HG03521 (cell line): ENCODE results near the gene ZNF200.
"Not testable (repeated sequence)": the region's sequence is repeated elsewhere in the genome, so short reads cannot be mapped to it uniquely, and the experiment has no call there.

Experiments used
- ATAC-seq: cut with Tn5 transposase; IDR thresholded peaks from one replicate; pipeline ENCODE4 v1.9.1; 2021; ENCODE audit warnings: mild to moderate bottlenecking, moderate library complexity; ENCODE audit not compliant: unreplicated experiment

Gene ZNF200, protein sequence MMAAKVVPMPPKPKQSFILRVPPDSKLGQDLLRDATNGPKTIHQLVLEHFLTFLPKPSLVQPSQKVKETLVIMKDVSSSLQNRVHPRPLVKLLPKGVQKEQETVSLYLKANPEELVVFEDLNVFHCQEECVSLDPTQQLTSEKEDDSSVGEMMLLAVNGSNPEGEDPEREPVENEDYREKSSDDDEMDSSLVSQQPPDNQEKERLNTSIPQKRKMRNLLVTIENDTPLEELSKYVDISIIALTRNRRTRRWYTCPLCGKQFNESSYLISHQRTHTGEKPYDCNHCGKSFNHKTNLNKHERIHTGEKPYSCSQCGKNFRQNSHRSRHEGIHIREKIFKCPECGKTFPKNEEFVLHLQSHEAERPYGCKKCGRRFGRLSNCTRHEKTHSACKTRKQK

DNA sequence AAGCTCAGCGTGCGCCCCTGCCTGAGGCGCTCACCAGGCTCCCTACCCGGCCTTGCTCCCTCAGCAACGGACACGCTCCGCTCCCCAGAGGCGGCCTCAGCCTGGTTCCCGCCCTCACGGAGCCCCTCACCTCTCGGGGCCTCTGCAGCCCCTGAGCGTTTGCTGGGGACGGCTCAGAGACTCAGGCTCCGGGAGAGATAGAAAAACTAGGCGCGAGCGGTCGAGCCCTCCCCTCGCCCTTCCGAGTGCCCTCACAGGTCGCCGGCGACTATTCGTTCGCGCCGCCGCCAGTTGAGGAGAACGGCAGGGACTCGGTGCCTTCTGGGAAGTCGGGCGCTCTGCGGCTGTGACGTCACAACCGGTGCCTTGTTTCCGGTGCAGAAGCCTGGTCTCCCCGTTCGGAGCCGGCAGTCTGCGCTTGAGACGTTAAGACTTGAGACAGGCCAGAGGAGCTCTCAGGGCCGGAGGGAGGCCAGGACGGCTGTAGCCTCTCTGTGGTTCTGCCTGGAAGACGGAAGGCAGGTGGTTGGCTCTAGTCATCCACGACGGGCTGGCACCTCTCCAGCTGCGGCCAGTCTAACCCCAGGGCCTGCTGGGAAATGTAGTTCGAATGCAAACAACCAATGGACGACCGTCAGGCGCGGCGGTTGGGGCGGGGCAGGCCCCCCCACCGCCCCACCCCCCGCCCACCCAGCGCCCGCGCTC is at the start of gene ZNF200:
ZNF200 (minus strand) TSS at position 302 of the 705 bp plus-strand sequence. CDS start 1,403 bp downstream, outside the sequence.
- ATAC-seq, result peak; percentile 94

DNA sequence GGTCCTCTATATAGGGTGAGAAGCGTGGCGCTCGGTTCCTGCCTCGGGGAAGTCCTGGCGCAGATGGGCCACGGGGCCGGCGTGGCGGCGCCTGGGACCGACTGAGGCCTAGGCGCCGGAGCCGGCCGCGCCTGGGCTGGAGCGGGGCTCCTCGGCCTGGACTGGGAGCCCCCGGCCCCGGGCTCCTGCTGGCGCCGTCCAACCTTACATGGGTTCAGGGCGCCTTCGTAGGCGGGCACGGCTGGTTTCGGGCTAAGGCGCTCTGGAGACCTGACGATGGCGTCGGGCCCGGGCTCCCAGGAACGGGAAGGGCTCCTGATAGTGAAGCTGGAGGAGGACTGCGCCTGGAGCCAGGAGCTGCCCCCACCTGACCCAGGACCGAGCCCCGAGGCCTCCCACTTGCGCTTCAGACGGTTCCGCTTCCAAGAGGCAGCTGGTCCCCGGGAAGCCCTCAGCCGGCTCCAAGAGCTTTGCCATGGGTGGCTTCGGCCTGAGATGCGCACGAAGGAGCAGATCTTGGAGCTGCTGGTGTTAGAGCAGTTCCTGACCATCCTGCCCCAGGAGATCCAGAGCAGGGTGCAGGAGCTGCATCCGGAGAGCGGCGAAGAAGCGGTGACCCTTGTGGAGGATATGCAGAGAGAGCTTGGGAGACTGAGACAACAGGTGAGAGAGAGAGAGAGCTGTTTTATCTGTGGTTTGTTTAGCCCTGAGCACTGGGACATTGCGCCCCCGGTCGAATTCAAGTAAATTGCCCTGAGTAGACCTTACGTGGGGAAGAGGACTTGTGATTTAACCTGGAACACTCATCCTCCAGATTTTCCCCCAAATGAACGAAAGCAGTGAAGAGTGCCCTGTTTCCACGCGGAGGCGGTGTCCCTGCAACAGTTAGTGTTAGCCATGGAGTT is 48.8 kb upstream of the ZNF200 start:
- no peak for ATAC-seq

GRCh38 chr16:3282730-3283542 is 48.0 kb upstream of the ZNF200 start, which contains the start of gene ZNF263:
Gene ZNF263, plus strand, starts transcription at chr16:3283491. Its CDS starts 328 bp downstream, at chr16:3283819.
- ATAC-seq, result peak; percentile 79

GRCh38 chr16:3282103-3282729 is 47.3 kb upstream of the ZNF200 start:
- ATAC-seq, result peak; percentile 12

GRCh38 chr16:3281222-3281820 is 46.4 kb upstream of the ZNF200 start:
- no peak for ATAC-seq

DNA sequence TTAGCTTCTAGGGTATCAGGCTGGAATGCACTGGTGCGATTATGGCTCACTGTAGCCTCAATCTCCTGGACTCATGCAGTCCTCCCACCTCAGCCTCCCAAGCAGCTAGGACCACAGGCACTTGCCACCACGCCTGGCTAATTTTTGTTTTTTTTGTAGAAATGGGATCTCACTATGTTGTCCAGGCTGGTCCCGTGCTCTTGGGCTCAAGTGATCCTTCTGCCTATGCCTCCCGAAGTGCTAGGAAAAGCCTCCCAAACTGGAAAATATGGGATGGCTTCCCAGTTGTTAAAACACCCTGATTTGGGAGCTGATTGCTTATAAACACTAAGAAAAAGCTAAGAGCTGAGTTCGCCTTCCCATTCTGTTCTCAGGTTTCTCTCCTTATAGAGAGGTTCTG is 41.7 kb upstream of the ZNF200 start:
- ATAC-seq, result no peak

DNA sequence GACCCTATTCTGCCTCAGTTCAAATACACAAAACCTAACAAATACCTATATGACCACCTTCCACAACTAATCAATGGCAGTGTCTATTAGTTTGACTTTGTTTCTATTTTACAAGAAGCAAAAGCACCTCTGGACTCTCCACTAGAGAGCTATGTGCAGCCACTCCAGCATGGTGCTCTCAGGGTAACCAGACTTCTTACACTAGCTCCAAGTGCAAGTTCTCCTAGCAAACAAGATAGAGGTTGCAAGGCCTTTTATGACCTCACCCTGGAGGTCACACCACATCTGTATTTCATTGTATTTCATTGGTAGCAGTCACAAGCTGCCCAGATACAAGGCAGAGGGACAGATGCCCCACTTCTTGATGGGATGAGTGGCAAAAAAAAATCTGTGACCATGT is 40.0 kb upstream of the ZNF200 start:
- ATAC-seq, result no peak

- ATAC-seq, result no peak
These were observed 39.5 kb upstream of the ZNF200 start for GRCh38 chr16:3274490-3274889.

GRCh38 chr16:3271281-3271680 is 36.3 kb upstream of the ZNF200 start:
- ATAC-seq, result not testable (repeated sequence)

DNA sequence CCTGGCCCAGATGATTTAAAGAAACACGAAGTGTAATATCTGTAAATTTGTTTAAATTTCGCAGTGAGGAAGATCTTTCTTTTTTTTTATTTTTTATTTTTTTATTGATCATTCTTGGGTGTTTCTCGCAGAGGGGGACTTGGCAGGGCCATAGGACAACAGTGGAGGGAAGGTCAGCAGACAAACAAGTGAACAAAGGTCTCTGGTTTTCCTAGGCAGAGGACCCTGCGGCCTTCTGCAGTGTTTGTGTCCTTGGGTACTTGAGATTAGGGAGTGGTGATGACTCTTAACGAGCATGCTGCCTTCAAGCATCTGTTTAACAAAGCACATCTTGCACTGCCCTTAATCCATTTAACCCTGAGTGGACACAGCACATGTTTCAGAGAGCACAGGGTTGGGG is 35.8 kb upstream of the ZNF200 start:
- not testable (repeated sequence) for ATAC-seq

GRCh38 chr16:3268294-3268693 is 33.3 kb upstream of the ZNF200 start:
- ATAC-seq, result no peak

DNA sequence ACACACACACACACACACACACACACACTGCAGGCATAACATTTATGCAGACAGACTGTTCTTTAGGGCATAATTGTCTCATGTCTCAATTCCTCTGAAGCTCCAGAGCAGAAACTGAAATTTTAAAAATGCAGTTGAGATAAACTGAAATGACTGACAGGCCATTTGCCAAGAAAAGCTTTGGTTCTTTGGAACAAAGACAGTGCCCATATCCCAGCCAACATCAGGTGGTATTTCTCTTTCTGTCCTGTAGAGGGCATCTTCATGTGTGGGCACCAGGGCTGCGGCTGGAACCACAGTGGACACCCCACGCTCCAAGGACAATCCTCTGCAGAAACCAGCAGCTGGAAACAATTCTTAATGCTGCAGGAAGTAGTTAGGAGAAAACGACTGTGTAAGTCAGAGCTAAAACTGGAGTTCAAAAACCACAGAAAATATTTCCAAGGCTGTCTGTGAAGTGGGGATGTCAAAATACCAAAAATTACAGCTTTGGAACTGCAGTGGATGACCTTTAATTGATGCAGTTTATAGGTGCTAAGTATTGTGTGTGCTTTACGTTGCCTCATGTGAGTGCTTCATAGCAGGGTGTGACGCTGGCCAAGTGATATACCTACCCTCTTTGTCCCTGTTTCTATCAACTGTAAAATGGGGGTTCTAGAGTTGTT is 32.0 kb upstream of the ZNF200 start:
- ATAC-seq, result no peak

GRCh38 chr16:3264137-3265036 is 29.4 kb upstream of the ZNF200 start:
- peak; percentile 84 for ATAC-seq

DNA sequence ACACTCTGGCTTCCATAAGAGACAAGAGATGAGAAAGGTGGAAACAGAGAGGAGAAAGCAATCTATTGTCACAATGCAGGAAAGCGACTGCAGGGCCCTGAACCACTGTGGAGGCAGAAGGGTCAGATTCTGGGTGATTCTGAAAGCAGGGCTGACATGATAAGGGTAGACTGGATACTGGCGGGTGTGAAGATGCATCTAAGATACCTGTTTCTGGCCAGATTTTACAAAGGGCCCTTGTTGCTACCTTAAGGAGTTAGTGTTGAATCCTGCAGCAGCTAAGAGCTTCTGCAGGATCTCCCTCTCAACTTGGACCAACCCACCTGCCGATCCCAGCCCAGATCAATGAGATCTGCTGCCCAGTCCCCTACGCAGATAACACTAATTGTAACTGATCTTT is 27.6 kb upstream of the ZNF200 start:
- no peak for ATAC-seq

GRCh38 chr16:3259836-3260235 is 24.9 kb upstream of the ZNF200 start:
- no peak for ATAC-seq

DNA sequence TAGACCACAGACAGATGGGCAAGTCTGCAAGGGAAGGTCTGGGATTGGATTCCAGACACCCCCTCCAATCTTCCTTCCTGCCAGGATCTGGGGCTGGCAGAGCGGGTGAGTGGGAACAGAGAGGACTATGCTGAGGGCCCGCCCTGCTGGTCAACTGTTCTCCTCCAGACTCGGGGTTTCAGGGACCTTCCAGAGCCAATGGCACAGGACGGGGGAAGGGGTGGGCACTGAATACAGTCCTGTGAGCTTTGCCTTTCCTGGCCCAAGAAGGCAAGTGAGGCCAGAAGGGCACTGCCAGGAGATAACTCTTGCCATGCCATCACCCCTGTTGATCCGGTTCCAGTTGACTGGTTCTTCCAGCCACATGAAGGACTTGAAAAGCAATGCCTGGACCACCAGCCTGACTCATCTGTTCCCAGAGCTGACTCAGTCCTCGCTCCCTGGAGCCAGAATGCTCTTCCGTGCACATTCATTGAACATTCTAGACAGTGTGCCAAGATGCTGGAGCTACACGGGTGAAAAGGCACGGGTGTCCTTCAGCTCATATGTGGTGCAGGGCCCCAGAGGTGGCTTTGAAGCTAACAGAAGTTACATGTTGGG is 22.0 kb upstream of the ZNF200 start:
- ATAC-seq, result no peak

GRCh38 chr16:3256146-3256865 is 21.3 kb upstream of the ZNF200 start, which contains the start of gene MEFV:
Gene MEFV, minus strand, starts transcription at chr16:3256633. Its CDS starts 46 bp downstream, at chr16:3256587.
- no peak for ATAC-seq
